HEK293T (cell line): ENCODE measurements around the gene LMNTD1.

Experiments
- BHLHE40 ChIP-seq: fragments of 450-650 bp; IDR thresholded peaks from 2 replicates; pipeline ENCODE4 v1.6.1; 2016; ENCODE audit warnings: mild to moderate bottlenecking, moderate library complexity, borderline replicate concordance
- ELF4 ChIP-seq: fragments of 450-650 bp; IDR thresholded peaks from 2 replicates; pipeline ENCODE4 v1.6.1; 2017; ENCODE audit warnings: antibody characterized with exemption
- FOXA1 ChIP-seq: fragments of 450-650 bp; IDR thresholded peaks from 2 replicates; pipeline ENCODE4 v1.6.1; 2016; ENCODE audit warnings: mild to moderate bottlenecking
- FOXM1 ChIP-seq: fragments of 450-650 bp; IDR thresholded peaks from 2 replicates; pipeline ENCODE4 v1.6.1; 2017; ENCODE audit warnings: mild to moderate bottlenecking, borderline replicate concordance
- HDGF ChIP-seq: fragments of 450-650 bp; IDR thresholded peaks from 2 replicates; pipeline ENCODE4 v1.6.1; 2017; ENCODE audit warnings: antibody characterized with exemption, borderline replicate concordance
- LEF1 ChIP-seq: fragments of 450-650 bp; IDR thresholded peaks from 2 replicates; pipeline ENCODE4 v1.6.1; 2017; ENCODE audit warnings: mild to moderate bottlenecking, borderline replicate concordance
- NFRKB ChIP-seq: fragments of 450-650 bp; IDR thresholded peaks from 2 replicates; pipeline ENCODE4 v1.6.1; 2016; ENCODE audit warnings: mild to moderate bottlenecking, moderate library complexity
- SP1 ChIP-seq: fragments of 450-650 bp; IDR thresholded peaks from 2 replicates; pipeline ENCODE4 v1.6.1; 2017

DNA sequence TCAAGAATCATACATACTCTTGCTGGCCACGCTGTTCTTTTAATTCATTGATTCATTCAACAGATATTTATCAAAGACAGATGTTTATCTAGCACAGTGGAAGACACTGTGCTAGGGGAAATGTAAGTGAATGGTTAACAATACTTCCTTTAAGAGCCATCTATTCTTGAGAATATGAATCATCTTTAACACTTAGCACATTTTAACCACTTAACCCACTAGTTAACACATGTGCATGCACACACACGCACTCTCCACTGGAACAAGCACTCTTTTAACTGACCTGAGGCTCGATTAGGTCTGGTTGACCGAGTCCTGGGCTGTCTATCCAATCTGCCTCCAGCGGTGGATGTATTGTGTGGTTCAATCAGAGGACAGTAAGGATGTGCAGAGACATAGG lies 34.6 kb downstream of the LMNTD1 start:
- TF ChIP-seq FOXA1, result no peak
- no peak for TF ChIP-seq FOXM1
- no peak for TF ChIP-seq BHLHE40
- no peak for TF ChIP-seq HDGF
- no peak for TF ChIP-seq NFRKB
- no peak for TF ChIP-seq SP1
- no peak for TF ChIP-seq ELF4
- no peak for TF ChIP-seq LEF1
